ENCODE data around the gene ENHO. TPM values are rescaled to one million over a fixed set of nuclear protein-coding genes. Genes with fewer than 3 reads are reported as not detected.

ENHO gene
- total RNA-seq, 2 experiments from 2014 or later = 0.45 TPM; not detected in 1

DNA sequence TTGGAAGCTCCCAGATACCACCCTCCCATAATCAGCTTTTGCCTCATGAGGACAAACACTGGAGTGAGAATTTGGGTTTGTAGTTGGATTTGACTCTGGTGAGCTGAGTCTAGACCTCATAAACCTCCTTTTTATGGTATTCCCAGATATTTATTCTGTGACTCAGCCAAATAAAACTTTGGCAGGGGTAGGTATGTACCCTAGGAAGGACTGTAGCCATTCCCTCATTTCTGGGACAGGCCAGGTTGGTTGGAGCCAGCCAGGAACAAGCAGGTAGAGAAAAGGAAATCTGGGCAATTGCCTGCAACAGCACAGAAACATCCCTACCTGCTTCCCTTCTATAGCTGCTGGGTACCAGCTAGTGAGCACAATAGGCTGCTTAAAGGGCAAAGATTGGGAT is 19.4 kb downstream of the ENHO start:
- Histone ChIP-seq H3K27ac (ENCODE audit: low read depth in 1 of 2, low read length in 2 of 2) (no peak overlapping the region), H3K9me3 (ENCODE audit: control insufficient read depth in 1 of 2, insufficient read depth in 1 of 2, low read length in 2 of 2) (no peaks in the 10 kb centered on the region), H3K4me1 (ENCODE audit: insufficient read depth, low read length) (peaks cover 3% of the 10 kb centered on the region), H3K4me3 (ENCODE audit: low read length) (no peak overlapping the region), H3K36me3 (ENCODE audit: insufficient read depth, low read length) (no peaks in the 10 kb centered on the region), H3K27me3 (ENCODE audit: control insufficient read depth in 1 of 2, insufficient read depth in 2 of 2, low read length in 2 of 2) (no peaks in the 10 kb centered on the region)
- ChIA-PET POLR2A (no interaction called here), CTCF (interaction anchor here (0.9 kb wide), 1 partner anchor 100 kb away, joined by 3 read pairs; no protein-coding TSS in a partner anchor)
- no peaks in the 10 kb centered on the region for H3K9me3 Mint-ChIP-seq
- intact Hi-C loops (cut with DNase I, micrococcal nuclease) = loop anchor here in 1 of 2 experiments (5.0 kb wide), 1 partner anchor 134 kb away; the partner anchor contains the start of gene SIGMAR1
- H3K27ac Mint-ChIP-seq = no peak overlapping the region
- peaks cover 13% of the 10 kb centered on the region for H3K27me3 Mint-ChIP-seq
- no peak overlapping the region for H3K4me3 Mint-ChIP-seq
- no peak for DNase-seq
- no peaks in the 10 kb centered on the region for H3K4me1 Mint-ChIP-seq (ENCODE audit: low read depth)
- no peak for ATAC-seq (ENCODE audit: poor library complexity)
- no peak for TF ChIP-seq CTCF (IDR thresholded peaks at IDR 0.05)
- H3K36me3 Mint-ChIP-seq (ENCODE audit: low read depth) = no peaks in the 10 kb centered on the region

- Mint-ChIP-seq H3K36me3 (ENCODE audit: low read depth) (no peaks in the 10 kb centered on the region), H3K9me3 (no peaks in the 10 kb centered on the region), H3K4me1 (ENCODE audit: low read depth) (no peaks in the 10 kb centered on the region), H3K27me3 (peaks cover 13% of the 10 kb centered on the region), H3K4me3 (no peak overlapping the region), H3K27ac (no peak overlapping the region)
- ChIA-PET CTCF (interaction anchor here (0.9 kb wide), 1 partner anchor 99 kb away, joined by 3 read pairs; no protein-coding TSS in a partner anchor), POLR2A (no interaction called here)
- ATAC-seq (ENCODE audit: poor library complexity) (no peak), DNase-seq (no peak)
- no peak for TF ChIP-seq CTCF (IDR thresholded peaks at IDR 0.05)
- Histone ChIP-seq H3K4me1 (ENCODE audit: insufficient read depth, low read length) (peaks cover 3% of the 10 kb centered on the region), H3K36me3 (ENCODE audit: insufficient read depth, low read length) (no peaks in the 10 kb centered on the region), H3K27ac (ENCODE audit: low read depth in 1 of 2, low read length in 2 of 2) (no peak overlapping the region), H3K9me3 (ENCODE audit: control insufficient read depth in 1 of 2, insufficient read depth in 1 of 2, low read length in 2 of 2) (no peaks in the 10 kb centered on the region), H3K27me3 (ENCODE audit: control insufficient read depth in 1 of 2, insufficient read depth in 2 of 2, low read length in 2 of 2) (no peaks in the 10 kb centered on the region), H3K4me3 (ENCODE audit: low read length) (no peak overlapping the region)
- intact Hi-C loops (cut with DNase I, micrococcal nuclease) = loop anchor here in 1 of 2 experiments (5.0 kb wide), 1 partner anchor 134 kb away; the partner anchor contains the start of gene SIGMAR1
Measured at GRCh38 chr9:34502891-34503290, 19.9 kb downstream of the ENHO start.

GRCh38 chr9:34502471-34502870 is 20.3 kb downstream of the ENHO start:
- Mint-ChIP-seq H3K4me1 (ENCODE audit: low read depth) (no peaks in the 10 kb centered on the region), H3K4me3 (no peak overlapping the region), H3K36me3 (ENCODE audit: low read depth) (no peaks in the 10 kb centered on the region), H3K9me3 (no peaks in the 10 kb centered on the region), H3K27ac (no peak overlapping the region), H3K27me3 (peaks cover 13% of the 10 kb centered on the region)
- no peak for TF ChIP-seq CTCF (IDR thresholded peaks at IDR 0.05)
- DNase-seq (no peak), ATAC-seq (ENCODE audit: poor library complexity) (no peak)
- intact Hi-C loops (cut with DNase I, micrococcal nuclease) = loop anchor here in 1 of 2 experiments (5.0 kb wide), 1 partner anchor 135 kb away; the partner anchor contains the start of gene SIGMAR1
- CTCF ChIA-PET = interaction anchor here (0.9 kb wide), 1 partner anchor 99 kb away, joined by 3 read pairs; no protein-coding TSS in a partner anchor
- POLR2A ChIA-PET = no interaction called here
- H3K36me3 ChIP-seq (ENCODE audit: insufficient read depth, low read length) = no peaks in the 10 kb centered on the region
- no peaks in the 10 kb centered on the region for H3K9me3 ChIP-seq (ENCODE audit: control insufficient read depth in 1 of 2, insufficient read depth in 1 of 2, low read length in 2 of 2)
- H3K4me3 ChIP-seq (ENCODE audit: low read length) = no peak overlapping the region
- H3K27me3 ChIP-seq (ENCODE audit: control insufficient read depth in 1 of 2, insufficient read depth in 2 of 2, low read length in 2 of 2) = no peaks in the 10 kb centered on the region
- H3K27ac ChIP-seq (ENCODE audit: low read depth in 1 of 2, low read length in 2 of 2) = no peak overlapping the region
- H3K4me1 ChIP-seq (ENCODE audit: insufficient read depth, low read length) = peaks cover 3% of the 10 kb centered on the region

Data from CD4-positive, alpha-beta T cell (primary cell).